IPS DF 19.7 (cell line): ENCODE measurements around the gene GHRH.

Experiments
- DNase-seq: peaks from one replicate; pipeline ENCODE4 v3.0.0-alpha.2; 2013; ENCODE audit warnings: low read depth, low spot score

Gene GHRH

DNA sequence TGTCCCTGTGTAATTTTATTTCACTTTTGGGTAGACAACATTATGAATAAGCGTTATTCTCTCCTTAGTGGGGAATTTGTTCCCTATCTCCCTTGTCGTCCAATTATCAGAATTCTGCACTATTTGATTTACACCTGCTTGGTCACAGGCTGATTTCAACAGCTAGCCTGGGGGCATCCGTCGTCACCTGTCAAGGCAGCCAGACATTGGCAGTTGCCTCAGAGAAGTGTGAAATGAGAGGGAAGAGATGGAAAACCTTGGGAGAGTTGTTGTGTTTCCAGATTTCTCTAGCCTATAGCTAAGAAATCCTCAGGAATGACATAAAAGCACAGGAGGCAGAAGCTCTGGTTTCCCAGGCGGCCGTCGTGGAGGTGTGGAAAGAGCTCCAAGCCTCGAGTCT is 891 bp upstream of the GHRH start:
- DNase-seq = no peak

GRCh38 chr20:37260923-37261322 is 691 bp downstream of the GHRH start:
- no peak for DNase-seq

GRCh38 chr20:37259865-37260264 is 1.7 kb downstream of the GHRH start:
- no peak for DNase-seq

- no peak for DNase-seq
Measured at GRCh38 chr20:37259031-37259430, 2.6 kb downstream of the GHRH start.

DNA sequence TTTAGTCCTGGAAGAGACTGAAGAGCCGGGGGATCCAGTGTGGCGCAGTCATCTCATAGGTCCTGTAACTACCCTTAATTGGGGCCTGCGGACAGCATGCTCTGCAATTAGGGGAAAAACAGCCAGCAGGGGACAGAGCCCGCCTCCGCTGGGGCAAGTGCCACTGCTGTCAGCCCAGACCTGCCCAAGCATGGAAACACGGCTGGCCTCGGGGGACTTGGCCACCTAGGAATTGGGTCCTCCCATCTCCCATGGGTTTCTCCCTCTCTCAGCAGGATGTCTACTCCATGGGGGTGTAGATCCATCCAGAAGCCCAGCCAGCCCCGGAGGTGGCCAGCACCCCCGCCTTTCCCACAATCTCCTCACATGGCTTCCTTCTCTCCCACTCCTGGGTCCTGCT is 3.6 kb downstream of the GHRH start:
- DNase-seq = no peak

GRCh38 chr20:37257530-37257929 is 4.1 kb downstream of the GHRH start:
- no peak for DNase-seq

DNA sequence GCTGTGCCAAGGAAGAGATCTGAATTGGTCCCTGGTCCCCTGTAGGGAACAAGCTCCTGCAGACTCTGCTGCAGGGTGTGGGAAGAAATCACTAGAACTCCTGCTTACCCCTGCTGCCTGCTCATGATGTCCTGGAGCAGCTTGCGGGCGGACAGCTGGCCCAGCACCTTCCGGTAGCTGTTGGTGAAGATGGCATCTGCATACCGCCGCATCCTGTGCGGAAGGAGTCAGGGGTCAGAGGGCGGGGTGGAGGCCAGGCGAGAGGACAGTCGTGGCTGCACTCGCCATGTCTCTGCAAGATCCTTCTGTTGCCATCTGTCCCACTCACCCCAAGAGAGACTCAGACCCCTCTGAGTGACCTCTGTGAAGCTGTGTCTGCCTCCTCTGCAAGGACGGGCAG is 5.3 kb downstream of the GHRH start:
- no peak for DNase-seq

DNA sequence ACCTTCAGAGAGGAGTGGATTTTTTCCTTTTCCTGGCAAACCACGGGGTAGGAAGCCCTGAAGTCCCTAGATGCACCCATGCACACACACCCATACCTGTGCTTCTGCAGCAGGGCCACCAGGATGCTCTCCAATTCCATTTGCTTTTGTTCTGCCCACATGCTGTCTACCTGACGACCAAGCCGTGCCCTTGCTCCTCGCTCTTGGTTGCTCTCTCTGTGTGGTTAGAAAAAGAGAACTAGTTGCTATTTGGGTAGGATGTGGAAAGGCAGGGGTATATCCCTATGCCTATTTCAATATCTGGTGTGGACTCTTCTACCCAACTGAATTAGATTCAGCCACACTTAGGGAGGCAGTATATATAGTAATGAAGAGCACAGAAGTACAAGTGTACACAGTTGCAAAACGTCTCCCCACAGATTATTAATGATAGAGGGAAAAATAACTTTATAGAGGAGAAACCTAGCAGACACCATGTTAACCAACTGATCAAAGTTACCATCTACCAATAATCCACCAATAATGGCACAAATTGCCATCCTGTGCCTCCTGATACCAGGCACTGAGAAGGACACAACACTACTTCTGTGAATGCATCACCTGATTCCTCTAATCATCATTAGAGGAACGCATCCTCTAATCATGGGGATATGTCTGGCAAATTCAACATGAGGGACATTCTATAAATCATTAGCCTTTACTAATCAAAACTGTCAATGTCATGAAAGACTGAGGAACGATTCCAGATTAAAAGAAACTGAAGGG is 7.3 kb downstream of the GHRH start:
- no peak for DNase-seq

GRCh38 chr20:37253087-37253486 is 8.5 kb downstream of the GHRH start:
- DNase-seq = no peak

DNA sequence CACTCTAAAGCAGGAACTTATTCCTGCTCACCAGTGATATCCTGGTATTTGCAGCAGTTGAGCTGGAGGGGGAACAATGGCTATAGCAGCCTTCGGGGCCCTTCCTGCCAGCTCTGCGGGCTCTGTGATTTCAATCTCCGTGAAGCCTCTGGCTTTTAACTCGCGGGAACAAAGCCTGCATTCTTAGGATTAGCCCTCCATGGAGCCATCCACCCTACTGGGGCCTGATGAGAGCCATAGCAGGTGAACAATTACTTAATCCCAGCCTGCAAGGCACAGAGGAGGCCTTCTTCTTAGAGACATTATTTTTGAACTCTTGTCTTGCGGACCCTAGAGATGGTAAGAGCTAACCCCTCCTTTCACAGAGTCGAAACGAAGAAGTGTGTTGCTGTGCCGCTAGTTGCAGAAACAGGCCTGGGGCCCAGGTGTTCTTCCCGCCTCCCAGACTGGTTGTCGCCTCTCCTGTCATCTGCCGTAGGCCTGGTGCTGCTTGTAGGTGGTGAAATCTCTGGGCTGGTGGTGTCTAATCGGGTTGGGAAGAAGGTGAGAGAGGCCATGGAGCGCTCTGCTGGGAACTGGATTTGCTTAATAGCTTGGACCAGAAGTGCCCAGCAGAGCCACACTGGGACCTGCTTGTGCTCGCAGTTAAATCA is 9.7 kb downstream of the GHRH start:
- DNase-seq = no peak

GRCh38 chr20:37249304-37249703 is 12.3 kb downstream of the GHRH start:
- DNase-seq = no peak

GRCh38 chr20:37247547-37247946 is 14.1 kb downstream of the GHRH start:
- no peak for DNase-seq

- no peak for DNase-seq
Measured at GRCh38 chr20:37246736-37247135, 14.9 kb downstream of the GHRH start.

GRCh38 chr20:37245216-37246150 is 16.1 kb downstream of the GHRH start:
- no peak for DNase-seq

GRCh38 chr20:37244572-37244957 is 17.0 kb downstream of the GHRH start:
- DNase-seq = no peak

- DNase-seq = no peak
Measured at GRCh38 chr20:37243937-37244571, 17.6 kb downstream of the GHRH start.

DNA sequence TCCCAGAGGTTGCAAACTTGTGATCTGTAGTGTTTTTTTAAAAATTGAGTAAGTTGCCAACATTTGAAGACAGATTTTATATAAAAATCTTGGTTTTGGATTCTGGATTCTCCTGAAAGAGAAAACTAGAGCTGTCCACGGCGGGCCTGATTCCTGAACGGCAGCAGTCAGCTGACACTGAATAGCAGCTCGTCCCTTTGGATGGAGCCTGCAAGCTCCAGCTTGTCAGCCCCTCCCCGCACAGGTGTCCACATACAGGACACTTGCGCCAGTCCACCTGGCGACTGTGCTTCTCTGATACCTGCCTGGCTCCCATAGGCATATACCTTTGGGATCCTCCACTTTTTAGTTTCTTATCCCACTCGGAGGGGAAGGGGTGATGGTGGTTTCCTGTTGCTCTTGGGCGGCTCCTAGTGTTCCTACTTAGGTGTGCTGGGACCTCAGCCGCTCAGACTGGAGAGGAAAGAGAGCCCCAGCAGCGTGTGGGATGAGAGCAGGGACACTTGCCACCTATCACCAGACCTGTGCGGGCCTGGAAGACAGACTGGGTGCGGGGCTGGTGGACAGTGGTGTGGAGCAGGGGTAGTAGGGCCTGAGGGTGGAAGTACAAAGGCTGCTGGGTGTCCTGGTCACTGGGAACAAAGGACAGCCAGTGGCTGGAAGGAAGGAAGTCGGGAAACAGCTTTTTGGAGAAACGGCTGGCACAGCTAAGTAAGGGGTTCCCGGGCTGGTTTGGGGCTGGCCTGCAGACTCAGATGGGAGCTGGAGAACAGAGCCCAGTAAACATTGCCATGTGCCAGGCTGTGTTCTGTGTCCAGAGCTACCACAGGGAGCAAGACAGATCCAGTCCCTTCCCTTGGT is 18.3 kb downstream of the GHRH start:
- no peak for DNase-seq

DNA sequence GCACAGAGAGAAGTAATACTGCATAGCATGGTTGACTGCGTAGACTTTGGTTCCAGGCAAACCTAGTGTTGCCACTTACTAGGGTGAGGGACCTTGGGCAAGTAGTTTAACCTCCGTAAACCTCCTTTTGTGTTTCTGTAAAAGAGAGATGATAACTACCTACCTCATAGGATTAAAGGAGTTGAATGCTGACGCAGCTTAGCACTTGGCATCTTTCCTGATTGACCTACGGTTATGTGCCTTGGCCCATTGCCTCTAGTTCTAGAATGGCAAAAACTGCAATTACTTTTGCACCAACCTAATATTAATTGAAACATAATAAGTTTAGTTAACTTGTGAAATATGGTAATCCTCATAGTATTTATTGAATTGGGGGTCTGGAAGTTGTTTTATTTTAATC is 19.1 kb downstream of the GHRH start:
- DNase-seq = no peak

DNA sequence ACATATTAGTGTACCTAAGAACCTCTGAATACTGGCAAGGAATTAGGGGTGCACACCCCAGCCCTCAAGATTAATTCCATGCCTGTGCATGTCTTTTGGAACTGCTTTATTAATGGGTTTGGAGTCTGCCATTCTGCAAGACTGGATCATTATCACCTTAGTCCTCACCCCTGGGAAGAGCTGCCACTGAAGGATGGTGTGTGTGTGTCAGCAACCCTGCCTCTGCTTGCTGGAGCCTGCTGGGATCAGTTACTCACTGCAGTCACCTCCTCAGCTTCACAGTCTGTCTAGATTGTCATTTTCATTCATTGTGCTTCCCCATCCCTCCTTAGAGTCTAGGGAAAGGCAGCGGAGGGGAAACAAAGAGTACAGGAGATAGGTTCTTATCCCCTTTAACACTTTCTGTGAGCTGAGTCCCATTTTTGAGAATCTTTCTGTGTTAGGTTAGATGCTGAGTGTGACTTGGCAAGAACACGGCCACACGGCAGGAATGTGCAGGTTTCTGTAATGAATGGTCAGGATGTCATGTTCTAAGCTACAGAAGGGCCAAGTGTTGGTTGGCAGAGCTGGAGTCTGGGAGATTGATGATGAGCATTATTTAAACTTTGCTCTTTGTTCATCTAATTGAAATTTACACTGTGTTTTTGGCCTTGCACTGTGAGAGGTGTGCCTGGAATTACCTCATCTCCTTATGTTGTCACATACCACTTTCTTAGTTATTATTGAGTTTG is 21.1 kb downstream of the GHRH start:
- DNase-seq = no peak

DNA sequence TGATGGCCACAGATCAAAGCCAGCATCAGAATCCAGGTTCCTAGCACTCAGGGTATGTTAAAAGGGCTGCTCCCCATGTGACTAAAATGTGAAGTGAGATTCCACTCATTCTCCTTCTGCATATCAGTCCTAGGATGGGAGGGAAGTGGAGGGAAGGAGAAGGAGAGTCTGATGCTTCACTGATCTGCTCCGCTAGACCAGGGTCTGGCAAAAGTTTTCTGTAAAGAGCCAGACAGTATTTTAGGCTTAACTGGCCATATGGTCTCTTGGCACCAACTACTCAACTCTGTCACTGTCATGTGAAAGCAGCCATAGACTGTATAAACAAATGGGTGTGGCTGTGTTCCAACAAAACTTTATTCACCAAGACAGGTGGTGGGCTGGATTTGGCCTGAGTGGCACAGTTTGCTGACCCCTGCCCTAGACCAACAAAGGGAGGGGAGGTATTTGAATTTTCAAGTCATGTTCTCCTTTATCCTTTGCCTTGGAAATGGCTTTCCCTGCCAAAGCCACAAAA is 22.6 kb downstream of the GHRH start:
- DNase-seq = no peak
